ENCODE data around the gene SLC50A1. TPM values are rescaled to one million over a fixed set of nuclear protein-coding genes. Genes with fewer than 3 reads are reported as not detected.

The SLC50A1 gene
- total RNA-seq, 1 experiment from 2014 or later = 24.9 TPM

DNA sequence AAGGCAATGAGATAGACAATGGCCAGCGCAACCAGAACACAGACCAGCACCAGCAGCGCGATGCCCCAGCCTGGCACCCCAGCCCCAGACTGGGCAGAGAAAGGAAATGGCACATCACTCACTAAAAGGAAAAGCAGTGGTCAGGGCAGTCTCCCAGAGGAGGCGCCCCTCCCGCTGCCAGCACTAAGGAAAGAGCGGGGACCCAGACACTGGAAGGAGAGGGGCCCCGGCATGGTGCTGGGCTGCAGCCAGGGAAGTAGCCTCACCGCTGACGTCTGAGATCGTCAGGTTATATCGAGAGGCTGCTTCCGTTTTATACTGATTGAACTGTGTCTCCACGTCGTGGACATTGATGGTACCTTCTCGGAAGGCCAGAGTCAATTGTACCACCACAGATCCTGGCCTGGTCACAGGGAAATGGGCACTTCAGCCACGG is 51.8 kb downstream of the SLC50A1 start:
- Histone ChIP-seq H3K79me2 (ENCODE audit: insufficient read depth, low read length) (no peaks in the 10 kb centered on the region), H2BK15ac (ENCODE audit: low read depth, low read length) (no peak overlapping the region), H4K91ac (ENCODE audit: insufficient read length, low read depth, low read length) (no peak overlapping the region), H3K56ac (ENCODE audit: insufficient read length, low read depth, low read length) (no peak overlapping the region), H3K4me2 (ENCODE audit: insufficient read depth, insufficient read length, low read length) (no peak overlapping the region), H2BK5ac (ENCODE audit: insufficient read length, low read length) (no peak overlapping the region), H3K23me2 (ENCODE audit: insufficient read length, low read depth, low read length, poor library complexity, severe bottlenecking) (no peaks in the 10 kb centered on the region), H3K27ac (ENCODE audit: insufficient read length, low read depth, low read length) (no peak overlapping the region), H4K8ac (replicated peaks; ENCODE audit: insufficient read length, low read depth, low read length) (no peak overlapping the region), H3K4ac (ENCODE audit: low read depth, low read length) (no peak overlapping the region), H2AFZ (ENCODE audit: low read length) (no peak overlapping the region), H3K18ac (ENCODE audit: insufficient read length, low read depth, low read length) (no peak overlapping the region), H2BK20ac (ENCODE audit: low read depth, low read length, poor library complexity, severe bottlenecking) (no peak overlapping the region), H2AK5ac (ENCODE audit: insufficient read length, low read length) (no peak overlapping the region), H3K79me1 (ENCODE audit: insufficient read depth, low read depth, low read length, poor library complexity, severe bottlenecking) (no peaks in the 10 kb centered on the region), H3K4me1 (ENCODE audit: insufficient read depth, low read length) (peaks cover 3% of the 10 kb centered on the region), H4K20me1 (ENCODE audit: control insufficient read depth, insufficient read depth, insufficient read length) (no peaks in the 10 kb centered on the region), H4K5ac (ENCODE audit: insufficient read length, low read depth, low read length) (no peak overlapping the region), H3K9me3 (ENCODE audit: control insufficient read depth, low read depth, low read length) (no peaks in the 10 kb centered on the region), H3T11ph (ENCODE audit: low read length) (no peak overlapping the region), H2BK120ac (ENCODE audit: low read depth, low read length, poor library complexity, severe bottlenecking) (no peak overlapping the region), H2BK12ac (ENCODE audit: insufficient read length, low read depth, low read length) (no peak overlapping the region), H3K9ac (ENCODE audit: extremely low read depth, insufficient read length, low read length) (no peak overlapping the region), H3K14ac (ENCODE audit: insufficient read depth, low read length) (no peak overlapping the region), H3K27me3 (ENCODE audit: insufficient read depth, low read length) (no peaks in the 10 kb centered on the region), H3K23ac (ENCODE audit: insufficient read length, low read depth, low read length) (no peak overlapping the region)
- peaks cover 3% of the 10 kb centered on the region for H3K27me3 Mint-ChIP-seq (ENCODE audit: low read depth)
- no peak for TF ChIP-seq CTCF (conservative IDR thresholded peaks at IDR 0.05)
- peak overlapping the region in 2 of 3 experiments; percentile 17 to 82; a peak in 3 of 7 replicates for H3K27ac Mint-ChIP-seq
- no CpG with 5 or more reads among the region's 16 CpGs for WGBS (ENCODE audit: extremely low coverage, insufficient read length, low lambda C conversion rate)
- no peak for DNase-seq
- H3K4me3 Mint-ChIP-seq = no peak overlapping the region; a peak in 1 of 5 replicates
- H3K9me3 Mint-ChIP-seq = peaks cover 0 to 2% of the 10 kb centered on the region in 2 experiments; a peak in 1 of 5 replicates
- peaks cover 23 to 38% of the 10 kb centered on the region in 2 experiments for H3K4me1 Mint-ChIP-seq
- H3K36me3 Mint-ChIP-seq (ENCODE audit: insufficient read depth in 1 of 3, low read depth in 3 of 3) = peaks cover 3 to 21% (median 17%) of the 10 kb centered on the region in 3 experiments; a peak in 6 of 7 replicates
